Erythroblast (primary cell): ENCODE measurements around the gene HNRNPC.
"Not testable (repeated sequence)": the region's sequence is repeated elsewhere in the genome, so short reads cannot be mapped to it uniquely, and the experiment has no call there.

Experiments used
- DNase-seq, 2 experiments: peaks; one replicate each; lab custom pipeline; 2025; lab: John Stamatoyannopoulos, UW
- GATA1 ChIP-seq: IDR thresholded peaks from 2 replicates; pipeline ENCODE4 v1.6.1; 2011; ENCODE audit warnings: low read depth, mild to moderate bottlenecking, control low read depth, low read length, moderate library complexity
- POLR2A ChIP-seq: IDR thresholded peaks from 2 replicates; pipeline ENCODE4 v1.6.1; 2011; ENCODE audit warnings: mild to moderate bottlenecking, low read length

HNRNPC gene

GRCh38 chr14:21191261-21191808 lies 77.9 kb downstream of the HNRNPC start:
- TF ChIP-seq POLR2A (no peak), GATA1 (no peak)
- DNase-seq, result no peak

GRCh38 chr14:21185491-21185890 lies 83.8 kb downstream of the HNRNPC start:
- no peak for DNase-seq
- TF ChIP-seq GATA1, result no peak
- no peak for TF ChIP-seq POLR2A

- no peak for TF ChIP-seq GATA1
- no peak for TF ChIP-seq POLR2A
Measured at GRCh38 chr14:21184254-21184653, 85.0 kb downstream of the HNRNPC start.

GRCh38 chr14:21182166-21182565 lies 87.1 kb downstream of the HNRNPC start:
- DNase-seq, result no peak
- TF ChIP-seq POLR2A (no peak), GATA1 (no peak)

More at GRCh38 chr14:21184254-21184653, 85.0 kb downstream of the HNRNPC start:
- no peak for DNase-seq

- TF ChIP-seq POLR2A (no peak), GATA1 (no peak)
- DNase-seq, result no peak
Measured at GRCh38 chr14:21171128-21171527, 98.1 kb downstream of the HNRNPC start.

GRCh38 chr14:21169573-21169972 lies 99.7 kb downstream of the HNRNPC start:
- DNase-seq, result no peak
- no peak for TF ChIP-seq GATA1
- TF ChIP-seq POLR2A, result no peak

GRCh38 chr14:21168055-21168454 lies 101.2 kb downstream of the HNRNPC start:
- DNase-seq, result no peak

GRCh38 chr14:21165670-21166069 lies 103.6 kb downstream of the HNRNPC start:
- not testable (repeated sequence) for DNase-seq

More at GRCh38 chr14:21168055-21168454, 101.2 kb downstream of the HNRNPC start:
- TF ChIP-seq POLR2A (no peak), GATA1 (no peak)

GRCh38 chr14:21165002-21165605 lies 104.1 kb downstream of the HNRNPC start:
- not testable (repeated sequence) for DNase-seq

GRCh38 chr14:21163871-21164291 lies 105.4 kb downstream of the HNRNPC start:
- no peak for TF ChIP-seq POLR2A
- TF ChIP-seq GATA1, result no peak
- DNase-seq, result no peak

GRCh38 chr14:21162081-21162480 lies 107.2 kb downstream of the HNRNPC start:
- no peak for DNase-seq
- no peak for TF ChIP-seq POLR2A
- no peak for TF ChIP-seq GATA1

- no peak for TF ChIP-seq GATA1
- no peak for TF ChIP-seq POLR2A
- DNase-seq, result no peak
Measured at GRCh38 chr14:21160061-21160610, 109.1 kb downstream of the HNRNPC start.
